ENCODE results near the gene AFF3. TPM values are rescaled to one million over a fixed set of nuclear protein-coding genes. Genes with fewer than 3 reads are reported as not detected.
"Not testable (repeated sequence)": the region's sequence is repeated elsewhere in the genome, so short reads cannot be mapped to it uniquely, and the experiment has no call there.

Gene AFF3
- polyA plus RNA-seq, 3 donors: 13.5 to 25.5 (median 18.3) TPM

DNA sequence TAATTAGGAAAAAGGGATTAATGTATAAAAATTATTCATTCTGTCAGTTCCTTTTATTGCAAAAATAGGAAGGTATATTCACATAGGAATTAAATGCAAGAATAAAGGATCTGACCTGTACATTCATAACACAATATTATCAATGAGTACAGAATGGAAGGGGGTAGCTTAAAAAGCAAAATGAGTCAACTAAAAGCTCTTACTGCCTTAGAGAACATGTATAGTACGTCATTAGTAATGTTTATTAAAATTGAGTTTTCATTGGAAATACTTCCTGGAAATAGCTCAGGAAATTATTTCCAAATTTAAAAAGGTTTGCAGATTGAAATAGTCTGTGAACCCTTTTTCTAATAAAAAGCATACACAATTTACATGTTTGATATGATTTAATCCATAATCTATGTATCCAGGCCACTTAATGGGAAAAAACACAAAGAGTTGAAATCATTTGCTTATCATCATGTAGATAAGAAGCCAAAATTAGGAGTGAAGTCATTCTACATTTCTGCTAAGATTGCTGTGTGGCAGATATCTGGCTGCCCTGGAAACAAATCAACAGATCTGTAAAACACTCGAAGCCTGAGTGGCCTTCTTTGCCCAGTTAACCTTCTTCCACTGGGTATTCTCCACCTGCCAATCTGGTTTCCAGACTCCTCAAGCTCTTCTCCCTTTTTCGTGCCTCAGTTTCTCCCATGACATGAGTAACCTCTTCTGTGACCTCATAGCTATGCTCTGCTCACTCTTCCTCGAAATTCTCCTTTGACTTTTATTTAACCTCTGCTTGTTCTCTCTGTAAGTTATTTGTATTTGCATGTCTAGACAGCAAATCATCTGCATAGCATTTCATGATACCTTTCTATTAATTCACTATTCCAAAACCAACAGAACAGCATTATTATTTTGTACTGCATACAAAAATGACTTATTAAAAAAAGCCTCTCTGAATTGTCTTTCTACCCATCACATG lies 471.3 kb downstream of the AFF3 start:
- DNase-seq: no peak

GRCh38 chr2:99666256-99666655 lies 476.1 kb downstream of the AFF3 start:
- DNase-seq: no peak

DNA sequence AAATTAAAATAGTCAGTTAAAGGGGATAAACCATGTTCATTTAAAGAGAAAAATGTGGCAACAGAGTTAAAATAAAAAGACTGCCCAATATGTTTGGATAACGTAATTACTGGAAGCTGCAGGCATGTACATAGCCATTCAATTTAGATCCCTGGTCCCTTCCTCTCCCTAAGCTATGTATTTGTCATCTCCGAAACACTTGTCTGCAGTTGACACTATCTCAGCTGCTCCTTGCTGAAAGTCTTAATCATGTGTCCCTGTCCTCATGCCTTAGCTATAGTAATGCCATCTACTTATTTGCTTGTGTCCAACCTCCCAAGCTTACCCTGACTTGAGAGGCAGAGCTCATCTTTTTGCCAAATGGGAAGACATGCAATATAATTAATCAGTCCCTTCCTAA lies 478.7 kb downstream of the AFF3 start:
- DNase-seq: no peak

GRCh38 chr2:99662761-99663341 lies 479.5 kb downstream of the AFF3 start:
- peak; percentile 71 for DNase-seq

GRCh38 chr2:99661761-99662160 lies 480.6 kb downstream of the AFF3 start:
- DNase-seq: not testable (repeated sequence)

GRCh38 chr2:99660616-99661406 lies 481.6 kb downstream of the AFF3 start:
- no peak for DNase-seq

GRCh38 chr2:99659874-99660273 lies 482.5 kb downstream of the AFF3 start:
- no peak for DNase-seq

GRCh38 chr2:99657691-99658258 lies 484.6 kb downstream of the AFF3 start:
- no peak for DNase-seq

DNA sequence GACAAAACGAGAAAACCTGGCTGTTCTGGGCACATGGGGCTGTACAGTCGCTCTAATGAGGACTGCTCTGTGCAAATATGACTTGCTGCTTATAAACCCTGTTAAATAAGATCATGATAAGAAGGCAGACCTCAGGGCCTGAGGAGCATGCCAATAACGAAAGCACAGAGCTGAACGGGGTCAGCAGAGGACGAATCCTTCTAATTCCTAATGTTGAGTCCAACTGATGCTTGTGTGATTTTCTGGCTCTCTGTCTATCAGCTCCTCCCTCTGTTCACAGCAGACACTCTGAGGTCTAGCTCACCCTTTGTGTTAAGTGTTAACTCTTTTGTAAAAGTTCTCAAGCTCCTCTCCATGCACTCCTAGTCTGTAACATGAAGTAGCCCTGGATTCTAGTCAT lies 485.4 kb downstream of the AFF3 start:
- DNase-seq: no peak

- DNase-seq: no peak
Observed at GRCh38 chr2:99653433-99653832, 489.0 kb downstream of the AFF3 start.

- DNase-seq: no peak
Observed at GRCh38 chr2:99652862-99653261, 489.5 kb downstream of the AFF3 start.

DNA sequence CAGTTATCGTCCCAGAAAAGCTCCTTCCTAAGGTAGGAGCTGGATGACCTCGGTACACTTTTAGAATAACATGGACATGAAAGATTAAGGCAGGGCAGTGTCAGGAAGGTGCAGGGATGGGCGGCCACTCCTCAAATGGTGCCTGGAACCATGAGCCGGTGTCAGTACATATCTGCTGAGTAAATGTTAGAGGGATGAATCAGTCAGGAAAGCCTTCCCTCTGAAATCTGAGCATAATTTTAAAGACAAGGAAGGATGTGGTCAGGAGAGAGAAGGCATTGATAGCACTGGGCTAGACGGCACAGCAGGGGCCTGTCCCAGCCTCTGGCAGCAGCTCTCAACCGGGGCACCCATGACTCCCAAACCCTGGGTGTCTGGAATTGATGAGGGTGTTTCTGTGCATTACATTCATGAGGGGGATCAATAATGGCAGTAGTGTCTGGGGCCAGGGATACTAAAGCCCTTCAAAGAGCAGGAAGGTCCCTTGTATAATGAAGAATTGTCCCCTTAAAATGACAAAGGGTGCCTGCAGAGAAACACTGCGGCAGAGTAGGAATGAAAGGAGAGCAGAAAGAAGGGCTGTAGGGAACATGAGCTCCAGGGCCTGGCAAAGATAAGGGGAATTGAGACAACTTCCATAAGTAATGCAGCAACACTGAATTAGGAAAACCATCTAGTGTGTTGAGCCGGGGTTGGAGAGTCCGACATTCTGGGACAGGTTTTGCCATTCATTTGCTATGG lies 490.3 kb downstream of the AFF3 start:
- DNase-seq: no peak

DNA sequence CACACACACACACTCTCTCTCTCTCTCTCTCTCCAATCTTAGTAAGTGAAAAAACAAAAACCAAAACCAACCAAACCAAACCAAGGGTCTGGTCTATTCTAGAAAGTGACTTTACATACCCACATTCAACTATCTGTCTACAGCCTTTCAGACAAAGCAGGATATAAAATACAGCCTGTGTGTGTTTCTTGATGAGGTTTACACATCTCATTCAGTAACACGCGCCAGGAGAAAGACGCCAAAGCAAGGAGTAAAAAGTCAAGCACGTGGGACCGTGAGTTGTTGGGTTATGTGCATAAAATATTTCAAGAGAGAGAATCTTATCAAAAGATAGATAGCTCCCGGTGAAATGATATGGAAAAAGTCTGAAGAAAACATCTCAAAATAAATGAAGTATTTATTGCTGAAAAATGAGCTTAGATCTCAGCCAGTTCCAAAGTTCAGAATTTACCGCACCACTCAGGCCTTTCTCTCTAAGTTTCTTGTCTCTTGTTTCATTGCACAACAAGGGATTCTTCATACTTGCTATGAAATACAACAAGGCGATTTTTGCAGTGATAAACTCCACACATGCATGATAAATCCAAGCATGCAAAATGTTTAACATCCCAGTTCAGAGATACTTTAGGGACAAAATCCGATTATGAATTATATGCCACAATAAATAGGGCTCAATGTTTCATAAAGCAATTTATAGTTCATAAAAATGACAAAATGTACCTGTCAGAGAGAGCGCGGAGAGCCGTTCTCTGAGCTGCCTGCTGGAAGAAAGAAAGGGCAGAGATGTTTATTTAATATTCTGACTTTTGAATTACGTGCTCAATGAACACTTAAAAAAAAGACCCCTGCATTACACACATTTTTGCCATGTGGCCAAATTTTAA lies 493.2 kb downstream of the AFF3 start:
- DNase-seq: no peak

GRCh38 chr2:99648178-99648844 lies 494.1 kb downstream of the AFF3 start:
- DNase-seq: no peak

DNA sequence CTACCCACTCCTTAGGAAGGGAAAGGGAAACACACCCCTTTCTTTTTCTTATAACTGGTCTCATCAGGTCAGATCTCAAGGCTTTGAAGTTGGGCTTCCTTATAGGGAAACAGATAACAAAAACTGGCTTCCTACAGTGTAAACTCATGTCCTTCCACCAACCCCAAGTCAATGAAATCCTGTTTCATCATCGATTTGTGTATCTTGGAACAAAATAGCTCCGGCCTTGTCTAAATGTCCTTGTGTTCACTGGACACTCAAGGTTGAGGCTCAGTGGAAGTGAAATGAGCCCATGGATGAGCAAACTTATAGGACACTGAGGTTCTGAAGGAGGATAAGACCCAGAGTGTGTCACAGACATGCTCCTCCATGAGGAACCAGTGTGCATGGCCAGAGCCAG lies 496.4 kb downstream of the AFF3 start:
- DNase-seq: no peak

- no peak for DNase-seq
Observed at GRCh38 chr2:99644419-99644787, 498.0 kb downstream of the AFF3 start.

DNA sequence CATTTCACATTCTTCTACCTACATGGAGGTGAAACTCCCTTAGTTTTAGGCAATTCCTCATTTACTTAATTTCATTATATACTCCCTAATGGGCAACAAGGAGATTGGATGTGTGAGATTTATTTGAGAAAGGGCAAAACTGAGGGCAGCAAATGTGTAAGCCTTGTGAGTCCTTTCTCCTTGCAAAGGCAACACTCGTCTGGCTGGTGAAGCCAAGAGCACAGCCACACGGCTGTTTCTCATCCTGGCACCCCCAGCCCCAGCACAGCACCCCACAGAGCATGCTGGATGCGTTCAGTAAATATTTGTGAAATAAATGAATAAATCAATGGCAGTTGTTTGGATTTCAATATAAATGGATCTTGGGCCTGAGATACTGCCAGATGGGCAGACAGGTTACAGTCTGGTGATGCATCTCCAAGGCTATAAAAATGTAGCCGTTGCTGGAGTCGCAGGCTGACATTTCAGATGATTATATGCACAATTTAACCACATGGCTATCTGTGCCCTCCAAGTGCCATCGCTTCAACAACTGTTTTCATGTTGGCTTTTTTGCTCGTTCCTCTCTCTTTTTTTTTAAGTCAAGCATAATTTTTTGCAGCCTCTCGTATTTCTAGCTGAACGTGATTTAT lies 498.5 kb downstream of the AFF3 start:
- DNase-seq: no peak

DNA sequence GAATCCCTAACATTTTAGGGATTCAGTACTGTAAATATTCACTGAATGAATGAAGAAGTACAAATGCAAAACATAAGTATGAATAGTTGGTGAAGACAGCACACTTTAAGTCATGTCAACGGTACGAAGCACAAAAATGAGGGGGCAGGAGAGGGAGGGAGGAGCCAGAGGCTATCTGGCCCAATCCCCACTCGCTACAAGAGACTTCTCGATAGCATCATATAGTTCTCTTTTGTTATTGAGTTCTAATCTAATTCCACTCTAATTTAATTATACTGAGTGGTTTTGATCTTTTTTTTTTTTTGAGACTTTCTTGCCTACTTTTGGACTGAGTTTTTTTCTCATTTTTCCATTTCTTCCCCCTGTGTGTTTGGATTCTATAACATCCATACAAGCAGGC lies 500.4 kb downstream of the AFF3 start:
- no peak for DNase-seq

DNA sequence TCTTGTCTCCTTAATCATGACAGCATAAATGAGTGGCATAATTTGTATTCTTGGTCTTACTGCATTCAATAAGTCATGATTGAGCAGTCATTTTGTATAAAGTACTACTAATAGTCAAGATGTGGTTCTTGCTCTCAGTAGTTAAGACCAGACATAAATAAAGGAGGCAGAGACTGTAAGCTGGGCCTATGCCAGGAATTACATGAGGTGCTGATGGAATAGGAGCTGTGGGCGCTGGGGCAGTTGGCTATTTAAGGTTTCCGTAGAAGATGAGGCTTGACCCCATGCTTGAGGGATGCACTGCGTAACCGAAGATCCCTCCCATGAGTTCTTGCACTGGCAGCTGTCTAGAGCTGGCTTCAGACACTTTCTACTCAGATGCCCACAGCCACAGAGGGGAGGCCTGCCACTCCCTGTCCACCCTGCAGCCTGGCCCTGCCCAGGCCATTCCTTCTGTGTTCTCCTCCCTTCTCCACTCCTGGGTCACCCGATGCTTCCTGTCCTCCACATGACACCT lies 501.7 kb downstream of the AFF3 start:
- DNase-seq: peak; percentile 60
